HepG2 (cell line): ENCODE measurements around the gene IQCK. TPM values are rescaled to one million over a fixed set of nuclear protein-coding genes. Genes with fewer than 3 reads are reported as not detected.

Source experiments
- GZF1 ChIP-seq: sonication (generic); formaldehyde crosslinking; IDR thresholded peaks from 2 replicates; pipeline ENCODE4 v1.5.1; 2020; ENCODE audit warnings: mild to moderate bottlenecking, missing genetic modification reagents
- KIAA2018 ChIP-seq: sonication (generic); formaldehyde crosslinking; IDR thresholded peaks from 2 replicates; pipeline ENCODE4 v1.5.0; 2020; ENCODE audit warnings: mild to moderate bottlenecking, missing genetic modification reagents, borderline replicate concordance
- KLF13 ChIP-seq: sonication (generic); formaldehyde crosslinking; IDR thresholded peaks from 2 replicates; pipeline ENCODE4 v1.4.0; 2020; ENCODE audit warnings: mild to moderate bottlenecking, missing genetic modification reagents
- KLF6 ChIP-seq: IDR thresholded peaks from 2 replicates; pipeline ENCODE4 v1.8.0; 2016; ENCODE audit warnings: missing biosample characterization, missing genetic modification reagents
- RARG ChIP-seq: sonication (generic); formaldehyde crosslinking; IDR thresholded peaks from 2 replicates; pipeline ENCODE4 v1.4.0; 2020; ENCODE audit warnings: low read depth, mild to moderate bottlenecking, missing genetic modification reagents
- RBAK ChIP-seq: sonication (generic); formaldehyde crosslinking; IDR thresholded peaks from 2 replicates; pipeline ENCODE4 v1.5.1; 2020; ENCODE audit warnings: mild to moderate bottlenecking, missing genetic modification reagents
- SCMH1 ChIP-seq: sonication (generic); formaldehyde crosslinking; IDR thresholded peaks from 2 replicates; pipeline ENCODE4 v1.9.0; 2021; ENCODE audit warnings: missing genetic modification reagents, mild to moderate bottlenecking, borderline replicate concordance
- SMAD3 ChIP-seq: sonication (generic); formaldehyde crosslinking; IDR thresholded peaks from 2 replicates; pipeline ENCODE4 v1.4.0; 2020; ENCODE audit warnings: missing genetic modification reagents
- SP140L ChIP-seq: sonication (generic); formaldehyde crosslinking; IDR thresholded peaks from 2 replicates; pipeline ENCODE4 v1.4.0; 2020; ENCODE audit warnings: missing genetic modification reagents, borderline replicate concordance
- TBL1XR1 ChIP-seq: fragments of 150-350 bp; IDR thresholded peaks from 2 replicates; pipeline ENCODE4 v1.6.1; 2014; ENCODE audit warnings: borderline replicate concordance, low read length; ENCODE audit not compliant: partially characterized antibody
- TOPORS ChIP-seq: sonication (generic); formaldehyde crosslinking; IDR thresholded peaks from 2 replicates; pipeline ENCODE4 v1.8.0; 2023; ENCODE audit warnings: mild to moderate bottlenecking, missing genetic modification reagents
- ZNF143 ChIP-seq: sonication (generic); formaldehyde crosslinking; IDR thresholded peaks from 2 replicates; pipeline ENCODE4 v1.4.0; 2020; ENCODE audit warnings: missing genetic modification reagents
- ZNF646 ChIP-seq: sonication (generic); formaldehyde crosslinking; IDR thresholded peaks from 2 replicates; pipeline ENCODE4 v1.9.0; 2021; ENCODE audit warnings: mild to moderate bottlenecking, missing genetic modification reagents
- ZNF879 ChIP-seq: sonication (generic); formaldehyde crosslinking; IDR thresholded peaks from 2 replicates; pipeline ENCODE4 v1.8.1; 2023; ENCODE audit warnings: missing genetic modification reagents
- polyA plus RNA-seq, 8 experiments: library from polyadenylated mRNA; depleted of rRNA in 3 of 8; stranded (reverse) in 7 of 8; unstranded in 1 of 8; fragments of >200 nt; fragmentation: Illumina TruSeq in 4 of 8; extraction: Trizol in 4 of 8; gene quantifications; 2 replicates each; pipeline versions ENCODE4 v1.2.1 to v1.2.3, GENCODE V29; 2011 to 2016; ENCODE audit warnings: low read depth in 4 of 8, missing spikeins in 1 of 8, mixed read lengths in 1 of 8; ENCODE audit not compliant: insufficient read depth in 1 of 8
- total RNA-seq, 5 experiments: library from RNA; depleted of rRNA; stranded (reverse); fragments of >200 nt; fragmentation: Illumina TruSeq; extraction: Trizol; gene quantifications; 2 replicates each; pipeline ENCODE4 v1.2.3, GENCODE V29; 2016; ENCODE audit warnings: low read depth in 1 of 5

The IQCK gene
- total and polyA plus RNA-seq, 2 of the 13 experiments (the other 11 are each of a cell fraction or from before 2014, with no cell fraction given): 5.1 to 7.3 TPM

GRCh38 chr16:19886073-19886941 is 168.2 kb downstream of the IQCK start (continued):
- TF ChIP-seq KIAA2018 (CRISPR knock-in tag) (0 out of 2 replicates have a peak, but pooled peaks have one; percentile 13), TOPORS (peak; percentile 75; the same call in 1 of the 2 replicates), KLF13 (no peak), SCMH1 (CRISPR knock-in tag) (no peak), GZF1 (no peak), KLF6 (CRISPR knock-in tag) (no peak), RBAK (no peak), SMAD3 (CRISPR knock-in tag) (no peak), ZNF879 (0 out of 2 replicates have a peak, but pooled peaks have one; percentile 72), TBL1XR1 (peak; percentile 65), RARG (no peak), ZNF646 (peak; percentile 53; the same call in 1 of the 2 replicates), ZNF143 (CRISPR knock-in tag) (no peak), SP140L (CRISPR knock-in tag) (peak; percentile 76; the same call in 1 of the 2 replicates)
